ENCODE data around the gene COL5A1. TPM values are rescaled to one million over a fixed set of nuclear protein-coding genes. Genes with fewer than 3 reads are reported as not detected.

Gene COL5A1
- total RNA-seq, 1 donor from 2014 or later = 12.8 TPM

- no peak for DNase-seq (ENCODE audit: low read depth)
Measured at GRCh38 chr9:134725605-134725940, 84.0 kb downstream of the COL5A1 start.

- no peak for DNase-seq (ENCODE audit: low read depth)
Measured at GRCh38 chr9:134726026-134726721, 84.6 kb downstream of the COL5A1 start.

- no peak for DNase-seq (ENCODE audit: low read depth)
Measured at GRCh38 chr9:134726722-134727034, 85.1 kb downstream of the COL5A1 start.

GRCh38 chr9:134728021-134728795 is 86.6 kb downstream of the COL5A1 start:
- no peak for DNase-seq (ENCODE audit: low read depth)

GRCh38 chr9:134728801-134729495 is 87.3 kb downstream of the COL5A1 start:
- DNase-seq (ENCODE audit: low read depth) = no peak

GRCh38 chr9:134730011-134730760 is 88.6 kb downstream of the COL5A1 start:
- DNase-seq (ENCODE audit: low read depth) = no peak

- no peak for DNase-seq (ENCODE audit: low read depth)
Measured at GRCh38 chr9:134730761-134731496, 89.3 kb downstream of the COL5A1 start.

- no peak for DNase-seq (ENCODE audit: low read depth)
Measured at GRCh38 chr9:134731497-134732391, 90.1 kb downstream of the COL5A1 start.

GRCh38 chr9:134732392-134733110 is 90.9 kb downstream of the COL5A1 start:
- no peak for DNase-seq (ENCODE audit: low read depth)

- DNase-seq (ENCODE audit: low read depth) = no peak
Measured at GRCh38 chr9:134733480-134734232, 92.1 kb downstream of the COL5A1 start.

GRCh38 chr9:134734270-134734669 is 92.7 kb downstream of the COL5A1 start:
- DNase-seq (ENCODE audit: low read depth) = no peak

- no peak for DNase-seq (ENCODE audit: low read depth)
Measured at GRCh38 chr9:134735441-134736175, 94.0 kb downstream of the COL5A1 start.

- DNase-seq (ENCODE audit: low read depth) = no peak
Measured at GRCh38 chr9:134736791-134737497, 95.3 kb downstream of the COL5A1 start.

- DNase-seq (ENCODE audit: low read depth) = no peak
Measured at GRCh38 chr9:134737842-134738580, 96.4 kb downstream of the COL5A1 start.

- no peak for DNase-seq (ENCODE audit: low read depth)
Measured at GRCh38 chr9:134738869-134739659, 97.5 kb downstream of the COL5A1 start.

GRCh38 chr9:134739660-134739968 is 98.0 kb downstream of the COL5A1 start:
- no peak for DNase-seq (ENCODE audit: low read depth)

Data from renal cortical epithelial cell (primary cell).